Measurements from ENCODE around the gene MBD3L5. TPM values are rescaled to one million over a fixed set of nuclear protein-coding genes. Genes with fewer than 3 reads are reported as not detected.
"Not testable (repeated sequence)": the region's sequence is repeated elsewhere in the genome, so short reads cannot be mapped to it uniquely, and the experiment has no call there.

Gene MBD3L5
- not detected for total RNA-seq
- long read RNA-seq = 0 reads

GRCh38 chr19:7030278-7030677 is at the start of gene MBD3L5:
TSS of gene MBD3L5 (plus strand) at chr19:7030578. CDS start at chr19:7030612, 34 bp downstream.
- H3K36me3 ChIP-seq; DNase-seq; H3K9me3 ChIP-seq; H3K4me1 ChIP-seq; H3K27ac ChIP-seq; ATAC-seq; H3K27me3 ChIP-seq; H3K4me3 ChIP-seq; intact Hi-C loops (cut with DNase I): not testable (repeated sequence)

DNA sequence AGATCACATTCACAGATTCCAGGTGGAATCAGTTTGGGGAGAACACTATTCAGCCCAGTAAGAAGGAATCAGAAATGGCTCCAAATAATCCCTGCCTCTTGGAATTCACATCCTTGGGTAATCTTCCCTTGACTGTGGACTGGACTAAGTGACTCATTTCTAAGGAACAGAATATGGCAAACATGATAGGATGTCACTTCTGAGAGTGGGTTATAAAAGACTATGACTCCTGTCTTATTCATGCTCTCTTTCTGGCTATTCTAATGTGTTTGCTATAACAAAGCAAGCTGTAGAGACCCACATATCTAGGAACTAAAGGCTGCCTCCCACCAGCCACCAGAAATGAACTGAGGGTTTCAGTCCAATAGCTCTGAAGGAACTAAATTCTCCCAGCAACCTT is 46.9 kb upstream of the MBD3L5 start:
- H3K9me3 ChIP-seq = peaks cover 8% of the 10 kb centered on the region
- TF ChIP-seq, protein P1, sequence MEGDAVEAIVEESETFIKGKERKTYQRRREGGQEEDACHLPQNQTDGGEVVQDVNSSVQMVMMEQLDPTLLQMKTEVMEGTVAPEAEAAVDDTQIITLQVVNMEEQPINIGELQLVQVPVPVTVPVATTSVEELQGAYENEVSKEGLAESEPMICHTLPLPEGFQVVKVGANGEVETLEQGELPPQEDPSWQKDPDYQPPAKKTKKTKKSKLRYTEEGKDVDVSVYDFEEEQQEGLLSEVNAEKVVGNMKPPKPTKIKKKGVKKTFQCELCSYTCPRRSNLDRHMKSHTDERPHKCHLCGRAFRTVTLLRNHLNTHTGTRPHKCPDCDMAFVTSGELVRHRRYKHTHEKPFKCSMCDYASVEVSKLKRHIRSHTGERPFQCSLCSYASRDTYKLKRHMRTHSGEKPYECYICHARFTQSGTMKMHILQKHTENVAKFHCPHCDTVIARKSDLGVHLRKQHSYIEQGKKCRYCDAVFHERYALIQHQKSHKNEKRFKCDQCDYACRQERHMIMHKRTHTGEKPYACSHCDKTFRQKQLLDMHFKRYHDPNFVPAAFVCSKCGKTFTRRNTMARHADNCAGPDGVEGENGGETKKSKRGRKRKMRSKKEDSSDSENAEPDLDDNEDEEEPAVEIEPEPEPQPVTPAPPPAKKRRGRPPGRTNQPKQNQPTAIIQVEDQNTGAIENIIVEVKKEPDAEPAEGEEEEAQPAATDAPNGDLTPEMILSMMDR (IDR thresholded peaks at IDR 0.05) = no peak
- ATAC-seq (no peak), DNase-seq (no peak)
- intact Hi-C loops (cut with DNase I) = no loop called here
- H3K36me3 ChIP-seq = no peaks in the 10 kb centered on the region
- H3K4me3 ChIP-seq = no peak overlapping the region
- H3K4me1 ChIP-seq = no peaks in the 10 kb centered on the region
- no peaks in the 10 kb centered on the region for H3K27me3 ChIP-seq
- H3K27ac ChIP-seq = no peak overlapping the region

DNA sequence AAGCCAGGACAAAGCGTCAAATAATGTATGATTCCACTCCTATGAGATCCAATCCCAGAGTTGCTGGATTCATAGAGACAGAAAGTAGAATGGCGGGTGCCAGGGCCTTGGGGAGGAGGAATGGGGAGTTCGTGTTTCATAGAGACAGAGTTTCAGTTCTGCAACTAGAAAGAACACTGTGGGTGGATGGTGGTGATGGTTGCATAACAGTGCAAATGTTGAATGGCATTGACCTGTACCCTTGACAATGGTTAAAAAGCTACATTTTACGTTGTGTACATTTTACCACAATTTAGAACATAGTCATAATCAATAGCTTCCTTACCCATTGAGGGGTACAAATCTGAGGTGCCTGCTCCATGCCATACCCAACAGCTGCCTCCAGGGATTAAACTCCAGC is 42.5 kb upstream of the MBD3L5 start:
- H3K36me3 ChIP-seq = no peaks in the 10 kb centered on the region
- no peak for DNase-seq
- no peak overlapping the region for H3K27ac ChIP-seq
- no peaks in the 10 kb centered on the region for H3K4me1 ChIP-seq
- ATAC-seq = peak; percentile 93
- no peak overlapping the region for H3K4me3 ChIP-seq
- intact Hi-C loops (cut with DNase I) = no loop called here
- TF ChIP-seq, protein P1 (IDR thresholded peaks at IDR 0.05) = no peak
- no peaks in the 10 kb centered on the region for H3K27me3 ChIP-seq
- H3K9me3 ChIP-seq = peaks cover 8% of the 10 kb centered on the region

DNA sequence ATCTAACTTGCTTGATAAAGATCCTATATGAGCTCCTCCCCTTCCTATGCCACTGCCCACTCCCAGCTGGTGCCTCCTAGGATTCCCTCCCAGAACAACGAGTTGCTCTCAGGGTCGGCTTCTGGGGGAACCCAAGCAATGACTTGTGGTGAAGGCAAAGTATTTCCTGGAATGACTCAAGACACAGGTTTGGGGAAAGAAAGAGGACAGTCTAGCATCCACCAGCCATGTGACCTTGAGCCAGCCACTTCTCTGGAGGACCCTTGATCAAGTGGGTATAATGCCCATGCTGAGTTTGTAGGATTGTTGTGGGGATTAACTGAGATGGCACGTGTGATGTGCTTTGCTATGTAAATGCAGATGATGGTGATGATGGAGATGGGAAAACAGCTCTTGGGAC is 42.1 kb upstream of the MBD3L5 start:
- no peak overlapping the region for H3K27ac ChIP-seq
- H3K4me1 ChIP-seq = no peaks in the 10 kb centered on the region
- TF ChIP-seq, protein P1 (IDR thresholded peaks at IDR 0.05) = no peak
- peaks cover 8% of the 10 kb centered on the region for H3K9me3 ChIP-seq
- no peak for DNase-seq
- H3K4me3 ChIP-seq = no peak overlapping the region
- intact Hi-C loops (cut with DNase I) = no loop called here
- H3K27me3 ChIP-seq = no peaks in the 10 kb centered on the region
- no peaks in the 10 kb centered on the region for H3K36me3 ChIP-seq
- ATAC-seq = peak; percentile 43

GRCh38 chr19:6995054-6995453 is 35.3 kb upstream of the MBD3L5 start:
- no peak for ATAC-seq
- H3K36me3 ChIP-seq = no peaks in the 10 kb centered on the region
- H3K4me3 ChIP-seq = no peak overlapping the region
- H3K9me3 ChIP-seq = no peaks in the 10 kb centered on the region
- H3K27me3 ChIP-seq = no peaks in the 10 kb centered on the region
- TF ChIP-seq, protein P1 (IDR thresholded peaks at IDR 0.05) = no peak
- intact Hi-C loops (cut with DNase I) = no loop called here
- DNase-seq = no peak
- H3K4me1 ChIP-seq = no peaks in the 10 kb centered on the region
- no peak overlapping the region for H3K27ac ChIP-seq

- Histone ChIP-seq H3K27me3 (peaks cover under 1% of the 10 kb centered on the region), H3K4me3 (peak overlapping the region; percentile 14), H3K27ac (no peak overlapping the region), H3K36me3 (no peaks in the 10 kb centered on the region), H3K9me3 (no peaks in the 10 kb centered on the region), H3K4me1 (no peaks in the 10 kb centered on the region)
- TF ChIP-seq, protein P1 (IDR thresholded peaks at IDR 0.05) = no peak
- DNase-seq = no peak
- intact Hi-C loops (cut with DNase I) = no loop called here
- ATAC-seq = no peak
These were observed 33.6 kb upstream of the MBD3L5 start for GRCh38 chr19:6996810-6997209.

All from upper lobe of right lung (tissue), 1 donor.